BLaER1 (cell line): ENCODE data around the gene TEX30.

Experiments used
- H3K27ac ChIP-seq: shearing (Covaris generic); formaldehyde crosslinking; 2 replicates; pipeline ENCODE4 v1.8.1; 2022
- H3K27me3 ChIP-seq: shearing (Covaris generic); formaldehyde crosslinking; 2 replicates; pipeline ENCODE4 v1.8.1; 2022
- H3K36me3 ChIP-seq: shearing (Covaris generic); formaldehyde crosslinking; 2 replicates; pipeline ENCODE4 v1.8.1; 2022
- H3K4me1 ChIP-seq: shearing (Covaris generic); formaldehyde crosslinking; 2 replicates; pipeline ENCODE4 v1.8.1; 2022
- H3K4me2 ChIP-seq: shearing (Covaris generic); formaldehyde crosslinking; 2 replicates; pipeline ENCODE4 v1.8.1; 2022
- H3K4me3 ChIP-seq: shearing (Covaris generic); formaldehyde crosslinking; 2 replicates; pipeline ENCODE4 v1.8.1; 2022
- H3K9ac ChIP-seq: shearing (Covaris generic); formaldehyde crosslinking; 2 replicates; pipeline ENCODE4 v1.8.1; 2022
- H3K9me3 ChIP-seq: shearing (Covaris generic); formaldehyde crosslinking; 2 replicates; pipeline ENCODE4 v1.8.1; 2022
- H4K20me1 ChIP-seq: shearing (Covaris generic); formaldehyde crosslinking; 2 replicates; pipeline ENCODE4 v1.8.1; 2022
- Cebpa-rat ChIP-seq: shearing (Covaris generic); IDR thresholded peaks from 2 replicates; pipeline ENCODE4 v1.8.1; 2022

Gene TEX30

GRCh38 chr13:102721800-102722231 is 51.8 kb downstream of the TEX30 start:
- Histone ChIP-seq H3K4me3 (no peak overlapping the region), H4K20me1 (no peaks in the 10 kb centered on the region), H3K4me1 (no peaks in the 10 kb centered on the region), H3K9ac (no peak overlapping the region), H3K36me3 (no peaks in the 10 kb centered on the region), H3K4me2 (no peak overlapping the region), H3K27ac (no peak overlapping the region), H3K27me3 (no peaks in the 10 kb centered on the region), H3K9me3 (no peaks in the 10 kb centered on the region)
- TF ChIP-seq Cebpa-rat = no peak

- no peak overlapping the region for H3K27ac ChIP-seq
- TF ChIP-seq Cebpa-rat = no peak
Observed at GRCh38 chr13:102718746-102719145, 54.8 kb downstream of the TEX30 start.

More at GRCh38 chr13:102718746-102719145, 54.8 kb downstream of the TEX30 start:
- H3K9ac ChIP-seq = no peak overlapping the region
- H3K4me2 ChIP-seq = no peak overlapping the region
- no peak overlapping the region for H3K4me3 ChIP-seq
- no peaks in the 10 kb centered on the region for H3K36me3 ChIP-seq
- H3K4me1 ChIP-seq = peaks cover 8% of the 10 kb centered on the region
- no peaks in the 10 kb centered on the region for H4K20me1 ChIP-seq
- H3K9me3 ChIP-seq = peaks cover 5% of the 10 kb centered on the region; the same call in 1 of the 2 replicates
- H3K27me3 ChIP-seq = no peaks in the 10 kb centered on the region
